Right forelimb (tissue), 1 donor: ENCODE results near the gene LETMD1.
"Not testable (repeated sequence)": the region's sequence is repeated elsewhere in the genome, so short reads cannot be mapped to it uniquely, and the experiment has no call there.

Experiments used
- DNase-seq: peaks from one replicate; pipeline ENCODE4 v3.0.0-alpha.2; 2018

LETMD1 gene

GRCh38 chr12:51047655-51048540 lies at the start of gene LETMD1:
LETMD1 (plus strand) TSS chr12:51048327; CDS start chr12:51048357, 30 bp downstream.
- DNase-seq = peak; percentile 96

- DNase-seq = no peak
Measured at GRCh38 chr12:50999093-50999492, 49.0 kb upstream of the LETMD1 start.

- DNase-seq = no peak
Measured at GRCh38 chr12:51000245-51000644, 47.9 kb upstream of the LETMD1 start.

GRCh38 chr12:51001799-51002198 lies 46.3 kb upstream of the LETMD1 start:
- DNase-seq = no peak

- DNase-seq = no peak
Measured at GRCh38 chr12:51004504-51004903, 43.6 kb upstream of the LETMD1 start.

GRCh38 chr12:51005030-51005429 lies 43.1 kb upstream of the LETMD1 start:
- DNase-seq = no peak

GRCh38 chr12:51005671-51006070 lies 42.5 kb upstream of the LETMD1 start:
- no peak for DNase-seq

- no peak for DNase-seq
Measured at GRCh38 chr12:51008329-51009055, 39.6 kb upstream of the LETMD1 start.

- DNase-seq = no peak
Measured at GRCh38 chr12:51009056-51009440, 39.1 kb upstream of the LETMD1 start.

- DNase-seq = no peak
Measured at GRCh38 chr12:51011955-51012354, 36.2 kb upstream of the LETMD1 start.

- no peak for DNase-seq
Measured at GRCh38 chr12:51012570-51013236, 35.4 kb upstream of the LETMD1 start.

- DNase-seq = no peak
Measured at GRCh38 chr12:51013441-51013840, 34.7 kb upstream of the LETMD1 start.

GRCh38 chr12:51014467-51014866 lies 33.7 kb upstream of the LETMD1 start:
- DNase-seq = not testable (repeated sequence)

GRCh38 chr12:51017452-51017851 lies 30.7 kb upstream of the LETMD1 start:
- DNase-seq = no peak

GRCh38 chr12:51018956-51019355 lies 29.2 kb upstream of the LETMD1 start:
- no peak for DNase-seq

GRCh38 chr12:51019927-51020326 lies 28.2 kb upstream of the LETMD1 start:
- DNase-seq = no peak

GRCh38 chr12:51020448-51021182 lies 27.5 kb upstream of the LETMD1 start:
- DNase-seq = no peak

- DNase-seq = no peak
Measured at GRCh38 chr12:51021694-51022093, 26.4 kb upstream of the LETMD1 start.

- no peak for DNase-seq
Measured at GRCh38 chr12:51023625-51024382, 24.3 kb upstream of the LETMD1 start.

GRCh38 chr12:51025338-51025835 lies 22.7 kb upstream of the LETMD1 start:
- no peak for DNase-seq

GRCh38 chr12:51025836-51026638 lies 22.1 kb upstream of the LETMD1 start, which contains the start of gene SLC11A2:
SLC11A2 (minus strand) TSS chr12:51026384; CDS start chr12:51010728, 15,656 bp downstream.
- peak; percentile 95 for DNase-seq
